H1 (cell line): ENCODE measurements around the gene TMEM107. TPM values are rescaled to one million over a fixed set of nuclear protein-coding genes. Genes with fewer than 3 reads are reported as not detected.

Source experiments
- CBX5 ChIP-seq: fragments of 300-800, 300-1000 bp; sonication (generic); IDR thresholded peaks from 2 replicates; pipeline ENCODE4 v1.7.1; 2016; ENCODE audit warnings: antibody characterized with exemption, low read length, low read depth
- CHD2 ChIP-seq: IDR thresholded peaks from 2 replicates; pipeline ENCODE4 v1.6.1; 2012; ENCODE audit warnings: low read length, improper control_type of control experiment
- EGR1 ChIP-seq: IDR thresholded peaks from 2 replicates; pipeline ENCODE4 v1.6.1; 2011; ENCODE audit warnings: low read depth, low read length, borderline replicate concordance
- POLR2AphosphoS5 ChIP-seq: IDR thresholded peaks from 2 replicates; pipeline ENCODE4 v1.6.1; 2011; ENCODE audit warnings: low read depth, low read length
- RAD21 ChIP-seq, 2 experiments: IDR thresholded peaks in 1 of 2; conservative IDR thresholded peaks in 1 of 2; 2 replicates each; pipeline ENCODE4 v1.6.1; 2011; ENCODE audit warnings: low read depth in 2 of 2, low read length in 2 of 2, improper control_type of control experiment in 1 of 2, inconsistent platforms in 1 of 2, mild to moderate bottlenecking in 1 of 2, moderate library complexity in 1 of 2
- SP1 ChIP-seq: IDR thresholded peaks from 2 replicates; pipeline ENCODE4 v1.6.1; 2011; ENCODE audit warnings: low read depth, low read length
- YY1 ChIP-seq: IDR thresholded peaks from 2 replicates; pipeline ENCODE4 v1.6.1; 2011; ENCODE audit warnings: low read depth, mild to moderate bottlenecking, low read length
- polyA plus RNA-seq, 7 experiments: library from polyadenylated mRNA; depleted of rRNA in 3 of 7; stranded (reverse) in 5 of 7; unstranded in 2 of 7; fragments of >200 nt in 5 of 7; fragments of 200-250 nt in 2 of 7; gene quantifications; 1 replicate in 5 of 7; 2 replicates in 1 of 7; 4 replicates in 1 of 7; pipeline versions ENCODE4 v1.2.1 to v1.2.3, GENCODE V29; 2011 to 2013; ENCODE audit warnings: missing spikeins in 2 of 7, mixed read lengths in 2 of 7
- total RNA-seq: library from RNA; stranded (reverse); fragmentation: NEBNext Ultra II Directional; extraction: Animal tissue kit (Norgen Biotek cat#: 25700); gene quantifications from 2 replicates; pipeline ENCODE4 v1.2.1, GENCODE V29; 2021

TMEM107 gene
- total and polyA plus RNA-seq, 2 of the 8 experiments (the other 6 are each of a cell fraction or from before 2014, with no cell fraction given), result 17.3 to 21.5 TPM

DNA sequence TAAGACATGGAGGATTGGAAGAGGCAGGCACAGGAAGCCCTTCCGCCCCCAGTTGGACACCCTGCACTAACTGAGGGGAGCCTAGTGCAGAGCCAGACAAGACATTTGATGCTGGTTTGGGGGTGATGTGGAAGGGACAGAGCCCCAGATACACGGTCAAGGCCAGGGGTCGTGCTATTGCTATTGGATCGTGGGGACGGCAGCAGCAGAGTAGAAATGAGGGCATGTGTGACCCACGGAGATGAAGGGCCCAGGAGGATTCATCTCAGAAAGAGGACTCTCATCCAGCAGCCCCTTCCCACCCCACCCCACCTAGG lies 11.4 kb downstream of the TMEM107 start (continued):
- TF ChIP-seq RAD21 (IDR thresholded peaks at IDR 0.05 in 1 of 2, conservative IDR thresholded peaks at IDR 0.05 in 1 of 2; ENCODE audit: low read depth in 2 of 2, low read length in 2 of 2) (no peak), YY1 (no peak), CHD2 (no peak), EGR1 (no peak), SP1 (no peak), CBX5 (no peak), POLR2AphosphoS5 (no peak)
